NB4 (cell line): ENCODE measurements around the gene OAF.

ENCODE experiments used
- POLR2A ChIP-seq: IDR thresholded peaks from 2 replicates; pipeline ENCODE4 v1.6.1; 2011; ENCODE audit warnings: mild to moderate bottlenecking; ENCODE audit not compliant: insufficient read length; ENCODE audit errors: extremely low read depth
- TF ChIP-seq, protein P1 (sequence below): IDR thresholded peaks from one replicate; pipeline ENCODE4 v1.5.1; 2012; ENCODE audit warnings: low read depth, low read length
- TF ChIP-seq, protein P2 (sequence below): IDR thresholded peaks from 2 replicates; pipeline ENCODE4 v1.6.1; 2011; ENCODE audit warnings: low read depth, low read length

DNA sequence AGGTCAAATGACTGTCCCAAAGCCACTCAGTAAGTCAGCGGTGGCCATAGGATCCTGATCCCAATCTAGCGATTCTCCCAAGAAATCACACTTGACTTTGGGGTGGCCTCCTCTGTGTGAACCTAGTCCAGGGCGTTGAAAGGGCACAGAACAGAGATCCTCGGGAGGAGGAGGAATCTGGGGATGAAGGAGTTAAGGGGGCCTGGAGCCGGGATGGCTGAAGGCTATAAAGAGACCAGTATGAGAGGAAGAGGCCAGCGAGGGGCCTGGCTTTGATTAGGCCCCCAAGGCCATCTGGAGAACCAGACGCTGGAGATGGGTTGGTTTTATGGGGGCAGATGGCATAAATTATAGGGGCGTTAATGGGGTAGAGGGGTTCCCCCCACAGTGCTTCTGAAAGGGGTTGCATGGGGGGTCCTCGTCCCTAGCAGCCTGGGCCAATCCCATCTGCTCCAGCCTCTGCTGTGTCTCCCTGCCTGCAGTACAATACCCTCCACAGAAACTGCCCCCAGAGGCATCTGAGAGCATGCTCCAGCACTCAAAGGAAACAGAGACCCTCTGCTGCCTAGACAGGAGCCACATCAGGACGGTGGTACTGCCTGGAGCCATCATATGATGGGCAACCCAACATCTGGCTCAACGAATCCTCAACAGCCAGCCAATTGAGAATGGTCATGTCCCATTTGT lies 37.7 kb upstream of the OAF start:
- TF ChIP-seq POLR2A: no peak
- TF ChIP-seq, protein P1, sequence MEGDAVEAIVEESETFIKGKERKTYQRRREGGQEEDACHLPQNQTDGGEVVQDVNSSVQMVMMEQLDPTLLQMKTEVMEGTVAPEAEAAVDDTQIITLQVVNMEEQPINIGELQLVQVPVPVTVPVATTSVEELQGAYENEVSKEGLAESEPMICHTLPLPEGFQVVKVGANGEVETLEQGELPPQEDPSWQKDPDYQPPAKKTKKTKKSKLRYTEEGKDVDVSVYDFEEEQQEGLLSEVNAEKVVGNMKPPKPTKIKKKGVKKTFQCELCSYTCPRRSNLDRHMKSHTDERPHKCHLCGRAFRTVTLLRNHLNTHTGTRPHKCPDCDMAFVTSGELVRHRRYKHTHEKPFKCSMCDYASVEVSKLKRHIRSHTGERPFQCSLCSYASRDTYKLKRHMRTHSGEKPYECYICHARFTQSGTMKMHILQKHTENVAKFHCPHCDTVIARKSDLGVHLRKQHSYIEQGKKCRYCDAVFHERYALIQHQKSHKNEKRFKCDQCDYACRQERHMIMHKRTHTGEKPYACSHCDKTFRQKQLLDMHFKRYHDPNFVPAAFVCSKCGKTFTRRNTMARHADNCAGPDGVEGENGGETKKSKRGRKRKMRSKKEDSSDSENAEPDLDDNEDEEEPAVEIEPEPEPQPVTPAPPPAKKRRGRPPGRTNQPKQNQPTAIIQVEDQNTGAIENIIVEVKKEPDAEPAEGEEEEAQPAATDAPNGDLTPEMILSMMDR: no peak
- TF ChIP-seq, protein P2, sequence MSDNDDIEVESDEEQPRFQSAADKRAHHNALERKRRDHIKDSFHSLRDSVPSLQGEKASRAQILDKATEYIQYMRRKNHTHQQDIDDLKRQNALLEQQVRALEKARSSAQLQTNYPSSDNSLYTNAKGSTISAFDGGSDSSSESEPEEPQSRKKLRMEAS: no peak
